ENCODE results near the gene ZNF774. TPM values are rescaled to one million over a fixed set of nuclear protein-coding genes. Genes with fewer than 3 reads are reported as not detected.

ZNF774 gene
- total and polyA plus RNA-seq, 10 of the 15 experiments (the other 5 are each of a cell fraction or from before 2014, with no cell fraction given), result 0.35 to 2.5 (median 1.7) TPM

- TF ChIP-seq SKIL (IDR thresholded peaks at IDR 0.05; ENCODE audit: low read depth, poor library complexity, severe bottlenecking), result peak; percentile 15
- peak; percentile 52; the same call in 1 of the 2 replicates for TF ChIP-seq ATF7 (IDR thresholded peaks at IDR 0.05; ENCODE audit: low read depth)
- 0 out of 2 replicates have a peak, but pooled peaks have one; percentile 62 for TF ChIP-seq CBFB (IDR thresholded peaks at IDR 0.05; ENCODE audit: low read depth)
- peak; percentile 52; the same call in 1 of the 2 replicates for TF ChIP-seq YY1 (IDR thresholded peaks at IDR 0.05; ENCODE audit: low read depth, low read length)
Observed at GRCh38 chr15:90306560-90306959, 45.5 kb upstream of the ZNF774 start (continued).

- Histone ChIP-seq H2AFZ (ENCODE audit: control insufficient read depth, low read depth, low read length) (no peak overlapping the region), H3K4me3 (no peak overlapping the region), H3K4me2 (ENCODE audit: control insufficient read depth, insufficient read depth) (no peak overlapping the region), H4K20me1 (ENCODE audit: control insufficient read depth, insufficient read depth) (no peaks in the 10 kb centered on the region), H3K9ac (ENCODE audit: control insufficient read depth, insufficient read depth, low read length) (no peak overlapping the region), H3K79me2 (ENCODE audit: control insufficient read depth, insufficient read depth, low read length) (no peaks in the 10 kb centered on the region), H3K9me3 (replicated peaks; ENCODE audit: control insufficient read depth, insufficient read depth, low read length) (no peaks in the 10 kb centered on the region), H3K36me3 (ENCODE audit: control insufficient read depth in 2 of 2, insufficient read depth in 2 of 2, low read length in 1 of 2) (no peaks in the 10 kb centered on the region), H3K27ac (ENCODE audit: control insufficient read depth, insufficient read depth) (no peak overlapping the region), H3K27me3 (replicated peaks in 1 of 2; ENCODE audit: control insufficient read depth in 2 of 2, insufficient read depth in 2 of 2, low read length in 1 of 2) (no peaks in the 10 kb centered on the region), H3K4me1 (ENCODE audit: control insufficient read depth, insufficient read depth, low read length) (peaks cover 20% of the 10 kb centered on the region)
- BruUV-seq (replicated peaks), result no TSS peak
- 62% methylated on average over 2 of the region's 2 CpGs for WGBS (ENCODE audit: insufficient coverage, insufficient replicate concordance, low lambda C conversion rate, missing lambda C conversion rate)
- in situ Hi-C loops (cut with MboI), result no loop called here
- RAD21 ChIA-PET (ENCODE audit: unreplicated experiment), result interaction anchor here (1.2 to 2.1 kb wide), 8 partner anchors 12 to 296 kb away, joined by 3 to 23 read pairs (median 4); no protein-coding TSS in a partner anchor
- POLR2A ChIA-PET, result interaction anchor here (0.6 to 1.4 kb wide), 3 partner anchors 12 to 74 kb away, joined by 3 to 7 read pairs (median 3); partner anchors contain the start of genes CIB1 and GDPGP1
- SMC1A ChIA-PET (ENCODE audit: uncharacterized antibody, unreplicated experiment), result interaction anchor here (0.5 to 9.2 kb wide), 9 partner anchors 12 to 175 kb away, joined by 3 to 90 read pairs (median 4); no protein-coding TSS in a partner anchor
- CTCF ChIA-PET, result interaction anchor here (0.8 to 9.6 kb wide), 9 partner anchors 11 to 623 kb away, joined by 3 to 142 read pairs (median 11); no protein-coding TSS in a partner anchor
- DNase-seq (ENCODE audit: low read depth, low spot score), result no peak
- no peak for TF ChIP-seq CREB1 (IDR thresholded peaks at IDR 0.05; ENCODE audit: low read depth)
- TF ChIP-seq STAT1 (conservative IDR thresholded peaks at IDR 0.05), result no peak
- TF ChIP-seq ZBED1 (IDR thresholded peaks at IDR 0.05; ENCODE audit: borderline replicate concordance), result no peak
- TF ChIP-seq PAX8 (IDR thresholded peaks at IDR 0.05), result no peak
- TF ChIP-seq SKIL (IDR thresholded peaks at IDR 0.05; ENCODE audit: low read depth, poor library complexity, severe bottlenecking), result no peak
- TF ChIP-seq ZSCAN29 (IDR thresholded peaks at IDR 0.05), result no peak
- no peak for TF ChIP-seq POLR2A (IDR thresholded peaks at IDR 0.05; ENCODE audit: low read depth, low read length)
- TF ChIP-seq TBL1XR1 (IDR thresholded peaks at IDR 0.05; ENCODE audit: low read depth, low read length), result no peak
- TF ChIP-seq MLLT1 (IDR thresholded peaks at IDR 0.05), result no peak
- ATAC-seq, result no peak
- intact Hi-C loops (cut with micrococcal nuclease; ENCODE audit: unreplicated experiment), result no loop called here
- no peak for FAIRE-seq
Observed at GRCh38 chr15:90307661-90308060, 44.4 kb upstream of the ZNF774 start.
